OCI-LY7 (cell line): ENCODE results near the gene LBR. TPM values are rescaled to one million over a fixed set of nuclear protein-coding genes. Genes with fewer than 3 reads are reported as not detected.

Experiments used
- BruUV-seq: library from RNA; stranded (reverse); fragments of 400-500 nt; replicated peaks from 2 replicates; lab custom pipeline; 2021; lab: Mats Ljungman, UMichigan
- CTCF ChIA-PET: fragments of 300-600 bp; sonication (Branson Sonifier 250); formaldehyde crosslinking; loops from one replicate; lab custom pipeline; 2022; ENCODE audit warnings: antibody characterized with exemption; ENCODE audit not compliant: unreplicated experiment; lab: Charles Lee
- POLR2A ChIA-PET: fragments of 300-600 bp; sonication (Branson Sonifier 250); formaldehyde crosslinking; loops from one replicate; lab custom pipeline; 2022; ENCODE audit warnings: antibody characterized with exemption; lab: Charles Lee
- DNase-seq: peaks from one replicate; pipeline ENCODE4 v3.0.0-alpha.2; 2015; ENCODE audit warnings: low spot score
- H2AFZ ChIP-seq: fragments of 200-600 bp; sonication (generic), shearing (Covaris generic); 2 replicates; pipeline ENCODE4 v1.6.1; 2014; ENCODE audit warnings: mild to moderate bottlenecking, antibody characterized with exemption, low read length, moderate library complexity
- H3K27ac ChIP-seq: fragments of 200-600 bp; sonication (generic); 2 replicates; pipeline ENCODE4 v1.5.1; 2014; ENCODE audit warnings: mixed run types, low read depth, mild to moderate bottlenecking, moderate library complexity, low read length, inconsistent platforms; ENCODE audit not compliant: poor library complexity, severe bottlenecking
- H3K36me3 ChIP-seq: fragments of 200-600 bp; sonication (generic); 2 replicates; pipeline ENCODE4 v1.6.1; 2014; ENCODE audit warnings: mild to moderate bottlenecking, antibody characterized with exemption, low read length, moderate library complexity, mixed read lengths; ENCODE audit not compliant: insufficient read depth
- H3K4me1 ChIP-seq: fragments of 200-600 bp; sonication (generic); 2 replicates; pipeline ENCODE4 v1.5.1; 2014; ENCODE audit warnings: mild to moderate bottlenecking, low read length; ENCODE audit not compliant: insufficient read depth, poor library complexity, severe bottlenecking
- H3K4me2 ChIP-seq: fragments of 200-600 bp; sonication (generic); 2 replicates; pipeline ENCODE4 v1.6.1; 2014; ENCODE audit warnings: mild to moderate bottlenecking, low read length
- H3K4me3 ChIP-seq: fragments of 200-600 bp; sonication (generic); 2 replicates; pipeline ENCODE4 v1.5.1; 2014; ENCODE audit warnings: mild to moderate bottlenecking, low read depth, low read length; ENCODE audit not compliant: poor library complexity, severe bottlenecking
- H3K79me2 ChIP-seq: fragments of 200-600 bp; sonication (generic); 2 replicates; pipeline ENCODE4 v1.6.1; 2016; ENCODE audit warnings: low read depth, mild to moderate bottlenecking, low read length, moderate library complexity, mixed read lengths; ENCODE audit not compliant: insufficient read depth
- H3K9me2 ChIP-seq: fragments of 200-600 bp; sonication (generic); 2 replicates; pipeline ENCODE4 v1.6.1; 2016; ENCODE audit warnings: mild to moderate bottlenecking, low read length, mixed read lengths; ENCODE audit not compliant: insufficient read depth
- H3K9me3 ChIP-seq: fragments of 200-600 bp; sonication (generic); 2 replicates; pipeline ENCODE4 v1.6.1; 2014; ENCODE audit warnings: mild to moderate bottlenecking, mixed run types, low read length, mixed read lengths
- H4K20me1 ChIP-seq: fragments of 200-600 bp; sonication (generic); 2 replicates; pipeline ENCODE4 v1.6.1; 2014; ENCODE audit warnings: mild to moderate bottlenecking, antibody characterized with exemption, low read length, moderate library complexity, mixed read lengths; ENCODE audit not compliant: insufficient read depth
- EZH2phosphoT487 ChIP-seq: fragments of 200-600 bp; sonication (generic); IDR thresholded peaks from 2 replicates; pipeline ENCODE4 v1.6.1; 2018; ENCODE audit warnings: low read depth, borderline replicate concordance, mild to moderate bottlenecking, mixed run types, antibody characterized with exemption, low read length, moderate library complexity, mixed read lengths
- intact Hi-C: fragments of 100-400 bp; cut with micrococcal nuclease; formaldehyde crosslinking; loops from one replicate; pipeline ENCODE4 v1.10.0; 2022; ENCODE audit not compliant: unreplicated experiment
- total RNA-seq, 2 experiments: library from RNA; depleted of rRNA in 1 of 2; stranded (reverse); fragments of >200 nt in 1 of 2; shearing (Covaris generic) in 1 of 2; gene quantifications; 2 replicates each; pipeline ENCODE4 v1.2.3, GENCODE V29; 2014 to 2022
- TF ChIP-seq, protein P1 (sequence below): fragments of 200-600 bp; sonication (generic); conservative IDR thresholded peaks from 2 replicates; pipeline ENCODE4 v1.5.1; 2014; ENCODE audit warnings: mild to moderate bottlenecking, antibody characterized with exemption, low read length, moderate library complexity, mixed read lengths

The LBR gene
- total RNA-seq, 2 experiments from 2014 or later = 117 to 288 TPM

DNA sequence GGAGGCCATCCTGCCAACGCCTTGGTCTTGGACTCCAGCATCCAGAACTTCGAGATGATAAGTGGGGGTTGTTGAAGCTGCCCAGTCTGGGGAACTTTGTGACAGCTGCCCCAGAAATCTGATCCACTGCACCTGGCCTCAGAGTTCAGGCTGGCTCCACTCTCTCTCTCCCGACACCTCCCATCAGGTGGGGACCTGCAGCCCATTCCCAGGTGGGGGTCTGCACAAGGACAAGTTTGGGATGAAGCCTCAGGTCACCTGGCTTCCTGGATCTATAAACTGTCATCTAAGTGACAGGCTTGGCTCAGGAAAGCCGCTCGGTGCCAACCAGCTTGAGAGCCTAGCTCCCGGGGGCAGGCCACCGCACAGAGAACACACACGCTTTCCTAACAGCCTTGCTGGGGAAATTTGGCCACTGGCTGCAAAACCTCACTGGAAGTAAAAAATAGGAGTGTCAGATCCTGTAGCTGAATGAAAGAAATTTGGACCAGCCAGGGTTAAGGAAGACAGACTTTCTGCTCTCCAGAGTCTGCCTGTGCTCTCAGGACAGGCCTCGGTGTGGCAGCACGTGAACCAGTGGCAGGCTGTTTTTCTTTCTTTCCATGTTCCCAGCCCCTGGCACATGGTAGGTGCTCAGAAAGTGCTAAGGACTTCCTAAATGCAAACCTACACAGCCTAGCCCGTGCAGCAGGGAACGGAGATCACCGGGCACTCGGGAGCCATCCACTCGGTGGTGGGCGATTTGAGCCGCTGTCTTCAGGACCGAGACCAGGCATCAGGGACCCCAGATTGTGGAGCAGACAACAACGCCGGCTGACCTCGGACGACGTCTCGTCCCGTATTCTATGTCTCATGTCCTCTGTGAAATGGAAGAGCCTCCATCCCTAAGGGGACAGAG, 42.6 kb upstream of the LBR start:
- H3K4me3 ChIP-seq = no peak overlapping the region
- no peak overlapping the region for H2AFZ ChIP-seq
- no TSS peak for BruUV-seq
- TF ChIP-seq, protein P1, sequence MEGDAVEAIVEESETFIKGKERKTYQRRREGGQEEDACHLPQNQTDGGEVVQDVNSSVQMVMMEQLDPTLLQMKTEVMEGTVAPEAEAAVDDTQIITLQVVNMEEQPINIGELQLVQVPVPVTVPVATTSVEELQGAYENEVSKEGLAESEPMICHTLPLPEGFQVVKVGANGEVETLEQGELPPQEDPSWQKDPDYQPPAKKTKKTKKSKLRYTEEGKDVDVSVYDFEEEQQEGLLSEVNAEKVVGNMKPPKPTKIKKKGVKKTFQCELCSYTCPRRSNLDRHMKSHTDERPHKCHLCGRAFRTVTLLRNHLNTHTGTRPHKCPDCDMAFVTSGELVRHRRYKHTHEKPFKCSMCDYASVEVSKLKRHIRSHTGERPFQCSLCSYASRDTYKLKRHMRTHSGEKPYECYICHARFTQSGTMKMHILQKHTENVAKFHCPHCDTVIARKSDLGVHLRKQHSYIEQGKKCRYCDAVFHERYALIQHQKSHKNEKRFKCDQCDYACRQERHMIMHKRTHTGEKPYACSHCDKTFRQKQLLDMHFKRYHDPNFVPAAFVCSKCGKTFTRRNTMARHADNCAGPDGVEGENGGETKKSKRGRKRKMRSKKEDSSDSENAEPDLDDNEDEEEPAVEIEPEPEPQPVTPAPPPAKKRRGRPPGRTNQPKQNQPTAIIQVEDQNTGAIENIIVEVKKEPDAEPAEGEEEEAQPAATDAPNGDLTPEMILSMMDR = no peak
- no peak for TF ChIP-seq EZH2phosphoT487
- CTCF ChIA-PET = interaction anchor here (0.6 to 0.9 kb wide), 2 partner anchors 294 to 298 kb away, joined by 3 read pairs; no protein-coding TSS in a partner anchor
- H3K9me2 ChIP-seq = no peaks in the 10 kb centered on the region
- intact Hi-C loops = no loop called here
- no peaks in the 10 kb centered on the region for H3K36me3 ChIP-seq
- no peaks in the 10 kb centered on the region for H3K9me3 ChIP-seq
- no peaks in the 10 kb centered on the region for H4K20me1 ChIP-seq
- POLR2A ChIA-PET = interaction anchor here (4.4 kb wide), 1 partner anchor 10 kb away, joined by 51 read pairs; no protein-coding TSS in a partner anchor
- no peak for DNase-seq
- peaks cover 49% of the 10 kb centered on the region for H3K4me1 ChIP-seq
- no peaks in the 10 kb centered on the region for H3K79me2 ChIP-seq
- H3K4me2 ChIP-seq = no peak overlapping the region
- H3K27ac ChIP-seq = no peak overlapping the region

DNA sequence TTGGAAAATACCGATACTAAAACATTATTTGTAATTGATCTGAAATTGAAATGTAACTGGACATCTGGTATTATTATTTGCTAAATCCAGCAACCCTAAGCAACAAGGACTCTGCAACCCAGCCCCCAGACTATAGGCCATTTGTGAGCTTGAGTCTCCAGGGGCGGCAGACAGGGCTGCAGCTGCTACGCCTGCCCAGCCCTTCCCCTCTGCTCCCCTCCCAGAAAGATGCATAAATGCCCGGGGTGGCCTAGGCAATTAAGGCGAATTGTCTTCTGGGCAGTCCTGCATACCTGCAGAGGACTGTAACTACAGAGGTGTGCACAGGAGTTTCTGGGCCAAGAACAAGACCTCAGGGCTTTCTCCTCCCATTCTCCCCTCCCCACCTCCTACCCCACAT, 41.2 kb upstream of the LBR start:
- Histone ChIP-seq H3K36me3 (no peaks in the 10 kb centered on the region), H3K9me2 (no peaks in the 10 kb centered on the region), H3K4me1 (peaks cover 48% of the 10 kb centered on the region), H4K20me1 (no peaks in the 10 kb centered on the region), H3K79me2 (no peaks in the 10 kb centered on the region), H3K9me3 (no peaks in the 10 kb centered on the region), H3K4me3 (no peak overlapping the region), H2AFZ (no peak overlapping the region), H3K27ac (no peak overlapping the region), H3K4me2 (peak overlapping the region; percentile 98)
- no TSS peak for BruUV-seq
- ChIA-PET CTCF (interaction anchor here (0.6 to 2.1 kb wide), 5 partner anchors 12 to 489 kb away, joined by 3 to 8 read pairs (median 5); no protein-coding TSS in a partner anchor), POLR2A (interaction anchor here (0.6 to 4.4 kb wide), 12 partner anchors 11 to 509 kb away, joined by 3 to 51 read pairs (median 4); partner anchors contain the start of gene LBR)
- TF ChIP-seq EZH2phosphoT487 = no peak
- TF ChIP-seq, protein P1 = no peak
- intact Hi-C loops = loop anchor here (5.0 kb wide), 1 partner anchor 593 kb away; the partner anchor contains the start of gene H3-3A
- DNase-seq = no peak
